Liver (tissue), 9 donors: Measurements from ENCODE around the gene ATG2B. TPM values are rescaled to one million over a fixed set of nuclear protein-coding genes. Genes with fewer than 3 reads are reported as not detected.

Experiments
- DNase-seq: peaks from one replicate; pipeline ENCODE4 v3.0.0-alpha.2; 2017; ENCODE audit warnings: low spot score
- H3K27ac ChIP-seq, 2 donors: one replicate each; pipeline ENCODE4 v1.7.0; 2013; ENCODE audit warnings: inconsistent platforms in 2 of 2, low read length in 2 of 2, control low read depth in 1 of 2, low read depth in 1 of 2, mild to moderate bottlenecking in 1 of 2
- H3K27me3 ChIP-seq, 4 donors: one replicate each; pipeline versions ENCODE4 v1.6.1 to v1.7.0; 2013; ENCODE audit warnings: low read length in 3 of 4, inconsistent platforms in 1 of 4, mild to moderate bottlenecking in 1 of 4, moderate library complexity in 1 of 4; ENCODE audit not compliant: control insufficient read depth in 4 of 4, insufficient read depth in 4 of 4
- H3K36me3 ChIP-seq, 4 donors: one replicate each; pipeline versions ENCODE4 v1.6.1 to v1.7.0; 2013; ENCODE audit warnings: low read length in 3 of 4, mild to moderate bottlenecking in 3 of 4, low read depth in 1 of 4, moderate library complexity in 1 of 4; ENCODE audit not compliant: control insufficient read depth in 4 of 4, insufficient read depth in 3 of 4
- H3K4me1 ChIP-seq, 4 donors: one replicate each; pipeline versions ENCODE4 v1.6.1 to v1.7.0; 2013; ENCODE audit warnings: low read length in 3 of 4, mild to moderate bottlenecking in 3 of 4, moderate library complexity in 1 of 4; ENCODE audit not compliant: control insufficient read depth in 4 of 4, insufficient read depth in 4 of 4
- H3K4me3 ChIP-seq, 3 donors: one replicate each; pipeline versions ENCODE4 v1.6.1 to v1.7.0; 2013; ENCODE audit warnings: low read length in 3 of 3, control low read depth in 1 of 3, low read depth in 1 of 3, mild to moderate bottlenecking in 1 of 3
- H3K9ac ChIP-seq, 2 donors: one replicate each; pipeline ENCODE4 v1.7.0; 2013; ENCODE audit warnings: low read length in 2 of 2, mild to moderate bottlenecking in 2 of 2, moderate library complexity in 2 of 2, control low read depth in 1 of 2, low read depth in 1 of 2
- H3K9me3 ChIP-seq, 4 donors: one replicate each; pipeline versions ENCODE4 v1.6.1 to v1.7.0; 2013; ENCODE audit warnings: low read length in 3 of 4; ENCODE audit not compliant: control insufficient read depth in 4 of 4
- EGR1 ChIP-seq, 2 donors: IDR thresholded peaks; 2 replicates each; pipeline ENCODE4 v1.6.1; 2016 to 2018; ENCODE audit warnings: antibody characterized with exemption in 2 of 2, low read depth in 2 of 2
- FOXA1 ChIP-seq: IDR thresholded peaks from 2 replicates; pipeline ENCODE4 v1.6.1; 2016; ENCODE audit warnings: antibody characterized with exemption
- FOXA2 ChIP-seq: IDR thresholded peaks from 2 replicates; pipeline ENCODE4 v1.6.1; 2016; ENCODE audit warnings: antibody characterized with exemption
- GABPA ChIP-seq, 2 donors: IDR thresholded peaks in 1 of 2; conservative IDR thresholded peaks in 1 of 2; 2 replicates each; pipeline ENCODE4 v1.6.1; 2016; ENCODE audit warnings: antibody characterized with exemption in 2 of 2, mild to moderate bottlenecking in 1 of 2, moderate library complexity in 1 of 2
- HNF4A ChIP-seq, 2 donors: conservative IDR thresholded peaks; 2 replicates each; pipeline ENCODE4 v1.6.1; 2016; ENCODE audit warnings: antibody characterized with exemption in 2 of 2, mild to moderate bottlenecking in 2 of 2
- HNF4G ChIP-seq: IDR thresholded peaks from 2 replicates; pipeline ENCODE4 v1.6.1; 2016; ENCODE audit warnings: antibody characterized with exemption
- JUND ChIP-seq, 2 donors: IDR thresholded peaks; 2 replicates each; pipeline ENCODE4 v1.6.1; 2016; ENCODE audit warnings: antibody characterized with exemption in 2 of 2
- NR2F2 ChIP-seq: IDR thresholded peaks from 2 replicates; pipeline ENCODE4 v1.6.1; 2016; ENCODE audit warnings: antibody characterized with exemption
- RAD21 ChIP-seq, 2 donors: IDR thresholded peaks; 2 replicates each; pipeline ENCODE4 v1.6.1; 2016; ENCODE audit warnings: antibody characterized with exemption in 2 of 2, mild to moderate bottlenecking in 2 of 2
- RXRA ChIP-seq, 2 donors: IDR thresholded peaks; 2 replicates each; pipeline ENCODE4 v1.6.1; 2017 to 2018; ENCODE audit warnings: antibody characterized with exemption in 2 of 2, mild to moderate bottlenecking in 1 of 2
- SP1 ChIP-seq: IDR thresholded peaks from 2 replicates; pipeline ENCODE4 v1.6.1; 2018; ENCODE audit warnings: antibody characterized with exemption, mild to moderate bottlenecking
- TAF1 ChIP-seq: conservative IDR thresholded peaks from 2 replicates; pipeline ENCODE4 v1.6.1; 2016; ENCODE audit warnings: antibody characterized with exemption, mild to moderate bottlenecking
- YY1 ChIP-seq: IDR thresholded peaks from 2 replicates; pipeline ENCODE4 v1.6.1; 2016; ENCODE audit warnings: antibody characterized with exemption, mild to moderate bottlenecking
- WGBS: extraction: QIAGEN DNeasy Blood & Tissue Kit; methylation state at CpG from one replicate; pipeline ENCODE4 v1.1.7; 2013; 5-methylcytosine and 5-hydroxymethylcytosine counted together
- polyA plus RNA-seq, 2 donors: library from polyadenylated mRNA; stranded (reverse) in 1 of 2; unstranded in 1 of 2; fragments of 200-250 nt in 1 of 2; fragments of >200 nt in 1 of 2; fragmentation: Nextera tagmentation in 1 of 2; extraction: Ambion mirVana in 1 of 2; gene quantifications; one replicate each; pipeline versions ENCODE4 v1.2.1 to v1.2.3, GENCODE V29; 2013 to 2015
- total RNA-seq, 2 donors: library from RNA; depleted of rRNA; stranded (reverse); fragments of >200 nt; gene quantifications; one replicate each; pipeline ENCODE4 v1.2.3, GENCODE V29; 2014
- TF ChIP-seq, protein P1 (sequence below): IDR thresholded peaks from 2 replicates; pipeline ENCODE4 v1.6.1; 2016; ENCODE audit warnings: antibody characterized with exemption
- TF ChIP-seq, protein P2 (sequence below): fragments of 150-350 bp; IDR thresholded peaks from 2 replicates; pipeline ENCODE4 v1.5.1; 2017; ENCODE audit warnings: improper control_type of control experiment, low read depth, low read length; ENCODE audit not compliant: missing input control
- TF ChIP-seq, protein P3 (sequence below): IDR thresholded peaks from 2 replicates; pipeline ENCODE4 v1.6.1; 2016; ENCODE audit warnings: antibody characterized with exemption
- TF ChIP-seq, protein P4 (sequence below): IDR thresholded peaks from 2 replicates; pipeline ENCODE4 v1.6.1; 2016; ENCODE audit warnings: antibody characterized with exemption
- donor health status: healthy.
- donor health status: healthy.
- donor health status: healthy.
- donor health status: healthy.
- donor health status: healthy.

Gene ATG2B
- total and polyA plus RNA-seq, 4 donors, result 4.7 to 36.0 (median 20.5) TPM

DNA sequence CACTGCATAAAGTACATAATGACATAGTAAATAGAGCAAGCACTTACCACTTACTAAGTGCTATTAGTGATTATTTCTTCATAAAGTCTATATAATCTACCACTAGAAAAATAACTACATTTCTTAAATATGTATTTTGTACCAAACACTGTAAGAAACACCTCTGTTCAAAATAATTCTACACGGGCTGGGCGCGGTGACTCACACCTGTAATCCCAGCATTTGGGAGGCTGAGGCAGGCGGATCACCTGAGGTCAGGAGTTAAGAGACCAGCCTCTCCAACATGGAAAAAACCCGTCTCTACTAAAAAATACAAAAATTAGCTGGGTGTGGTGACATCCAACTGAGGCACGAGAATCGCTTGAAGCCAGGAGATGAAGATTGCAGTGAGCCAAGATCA is 38.9 kb downstream of the ATG2B start:
- TF ChIP-seq, protein P1, sequence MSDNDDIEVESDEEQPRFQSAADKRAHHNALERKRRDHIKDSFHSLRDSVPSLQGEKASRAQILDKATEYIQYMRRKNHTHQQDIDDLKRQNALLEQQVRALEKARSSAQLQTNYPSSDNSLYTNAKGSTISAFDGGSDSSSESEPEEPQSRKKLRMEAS, result no peak
- TF ChIP-seq JUND (IDR thresholded peaks at IDR 0.05) (no peak), FOXA2 (no peak)
- H3K36me3 ChIP-seq, result peaks cover 4 to 58% (median 41%) of the 10 kb centered on the region in 4 donors
- no peak overlapping the region for H3K9ac ChIP-seq
- WGBS, result 99% methylated on average over 7 of the region's 7 CpGs
- no peaks in the 10 kb centered on the region for H3K9me3 ChIP-seq
- no peak overlapping the region for H3K4me3 ChIP-seq
- H3K4me1 ChIP-seq, result no peaks in the 10 kb centered on the region
- DNase-seq, result no peak
- H3K27ac ChIP-seq, result no peak overlapping the region
- no peaks in the 10 kb centered on the region for H3K27me3 ChIP-seq

DNA sequence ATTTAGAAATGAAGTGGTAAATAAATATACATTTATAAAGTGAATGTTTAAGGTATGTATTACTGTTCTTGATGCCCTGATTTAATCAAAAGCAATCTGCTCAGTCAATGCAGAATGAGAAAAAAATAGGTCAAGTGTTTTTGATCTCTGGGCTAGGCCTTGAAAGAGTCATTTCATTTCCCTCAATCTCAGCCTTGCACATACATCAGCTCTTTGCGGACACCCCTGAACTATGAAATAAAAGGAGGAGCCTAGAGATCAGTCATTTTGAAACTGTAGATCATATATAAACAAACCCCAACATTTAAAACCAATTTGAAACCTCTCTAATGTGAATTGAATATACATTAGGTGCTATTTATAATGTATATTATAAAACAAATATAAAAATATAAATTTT is 42.5 kb downstream of the ATG2B start:
- no peak for TF ChIP-seq TAF1
- H3K4me1 ChIP-seq, result no peaks in the 10 kb centered on the region
- peaks cover 2 to 60% (median 41%) of the 10 kb centered on the region in 4 donors for H3K36me3 ChIP-seq
- no peak overlapping the region for H3K4me3 ChIP-seq
- no peak for DNase-seq
- no peak overlapping the region for H3K9ac ChIP-seq
- no peak overlapping the region for H3K27ac ChIP-seq
- no peaks in the 10 kb centered on the region for H3K9me3 ChIP-seq
- WGBS, result 96% methylated on average over 1 of the region's 1 CpG
- no peaks in the 10 kb centered on the region for H3K27me3 ChIP-seq

DNA sequence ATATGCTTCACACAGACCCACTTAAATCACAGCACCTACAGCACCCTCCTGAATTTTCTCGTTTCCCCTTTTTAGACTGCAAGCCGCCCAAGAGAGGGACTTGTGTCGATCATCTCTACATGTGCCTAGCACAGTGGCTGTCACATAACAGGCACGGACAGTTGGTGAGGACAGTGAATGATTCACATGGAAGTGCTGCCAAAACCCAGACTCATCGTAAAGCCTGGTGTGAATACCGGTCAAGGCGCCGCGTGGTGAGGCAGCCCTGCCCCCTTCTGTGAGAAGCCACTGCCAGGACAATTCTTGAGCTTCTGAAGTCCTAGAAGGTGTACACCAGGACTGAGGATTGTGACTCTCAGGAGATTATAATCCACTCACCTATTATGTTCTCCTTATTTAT is 44.3 kb downstream of the ATG2B start:
- no peaks in the 10 kb centered on the region for H3K9me3 ChIP-seq
- no peaks in the 10 kb centered on the region for H3K27me3 ChIP-seq
- H3K36me3 ChIP-seq, result peaks cover 2 to 50% (median 39%) of the 10 kb centered on the region in 4 donors
- no peak overlapping the region for H3K4me3 ChIP-seq
- 95% methylated on average over 9 of the region's 9 CpGs for WGBS
- TF ChIP-seq RAD21 (IDR thresholded peaks at IDR 0.05) (no peak), EGR1 (IDR thresholded peaks at IDR 0.05; ENCODE audit: low read depth in 2 of 2) (no peak), FOXA2 (no peak), HNF4G (no peak), TAF1 (no peak), JUND (IDR thresholded peaks at IDR 0.05) (no peak), RXRA (IDR thresholded peaks at IDR 0.05) (no peak), GABPA (IDR thresholded peaks at IDR 0.05 in 1 of 2, conservative IDR thresholded peaks at IDR 0.05 in 1 of 2) (no peak), YY1 (no peak), NR2F2 (no peak), HNF4A (conservative IDR thresholded peaks at IDR 0.05) (no peak), FOXA1 (no peak), SP1 (no peak)
- TF ChIP-seq, protein P2, sequence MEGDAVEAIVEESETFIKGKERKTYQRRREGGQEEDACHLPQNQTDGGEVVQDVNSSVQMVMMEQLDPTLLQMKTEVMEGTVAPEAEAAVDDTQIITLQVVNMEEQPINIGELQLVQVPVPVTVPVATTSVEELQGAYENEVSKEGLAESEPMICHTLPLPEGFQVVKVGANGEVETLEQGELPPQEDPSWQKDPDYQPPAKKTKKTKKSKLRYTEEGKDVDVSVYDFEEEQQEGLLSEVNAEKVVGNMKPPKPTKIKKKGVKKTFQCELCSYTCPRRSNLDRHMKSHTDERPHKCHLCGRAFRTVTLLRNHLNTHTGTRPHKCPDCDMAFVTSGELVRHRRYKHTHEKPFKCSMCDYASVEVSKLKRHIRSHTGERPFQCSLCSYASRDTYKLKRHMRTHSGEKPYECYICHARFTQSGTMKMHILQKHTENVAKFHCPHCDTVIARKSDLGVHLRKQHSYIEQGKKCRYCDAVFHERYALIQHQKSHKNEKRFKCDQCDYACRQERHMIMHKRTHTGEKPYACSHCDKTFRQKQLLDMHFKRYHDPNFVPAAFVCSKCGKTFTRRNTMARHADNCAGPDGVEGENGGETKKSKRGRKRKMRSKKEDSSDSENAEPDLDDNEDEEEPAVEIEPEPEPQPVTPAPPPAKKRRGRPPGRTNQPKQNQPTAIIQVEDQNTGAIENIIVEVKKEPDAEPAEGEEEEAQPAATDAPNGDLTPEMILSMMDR, result no peak
- TF ChIP-seq, protein P3, sequence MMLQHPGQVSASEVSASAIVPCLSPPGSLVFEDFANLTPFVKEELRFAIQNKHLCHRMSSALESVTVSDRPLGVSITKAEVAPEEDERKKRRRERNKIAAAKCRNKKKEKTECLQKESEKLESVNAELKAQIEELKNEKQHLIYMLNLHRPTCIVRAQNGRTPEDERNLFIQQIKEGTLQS, result no peak
- TF ChIP-seq, protein P4, sequence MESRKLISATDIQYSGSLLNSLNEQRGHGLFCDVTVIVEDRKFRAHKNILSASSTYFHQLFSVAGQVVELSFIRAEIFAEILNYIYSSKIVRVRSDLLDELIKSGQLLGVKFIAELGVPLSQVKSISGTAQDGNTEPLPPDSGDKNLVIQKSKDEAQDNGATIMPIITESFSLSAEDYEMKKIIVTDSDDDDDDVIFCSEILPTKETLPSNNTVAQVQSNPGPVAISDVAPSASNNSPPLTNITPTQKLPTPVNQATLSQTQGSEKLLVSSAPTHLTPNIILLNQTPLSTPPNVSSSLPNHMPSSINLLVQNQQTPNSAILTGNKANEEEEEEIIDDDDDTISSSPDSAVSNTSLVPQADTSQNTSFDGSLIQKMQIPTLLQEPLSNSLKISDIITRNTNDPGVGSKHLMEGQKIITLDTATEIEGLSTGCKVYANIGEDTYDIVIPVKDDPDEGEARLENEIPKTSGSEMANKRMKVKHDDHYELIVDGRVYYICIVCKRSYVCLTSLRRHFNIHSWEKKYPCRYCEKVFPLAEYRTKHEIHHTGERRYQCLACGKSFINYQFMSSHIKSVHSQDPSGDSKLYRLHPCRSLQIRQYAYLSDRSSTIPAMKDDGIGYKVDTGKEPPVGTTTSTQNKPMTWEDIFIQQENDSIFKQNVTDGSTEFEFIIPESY, result no peak
- H3K27ac ChIP-seq, result no peak overlapping the region
- no peak overlapping the region for H3K9ac ChIP-seq
- DNase-seq, result no peak
- H3K4me1 ChIP-seq, result no peaks in the 10 kb centered on the region
